HuH-7 (cell line): Measurements from ENCODE around the gene KCTD15.
"Not testable (repeated sequence)": the region's sequence is repeated elsewhere in the genome, so short reads cannot be mapped to it uniquely, and the experiment has no call there.

Source experiments
- DNase-seq: peaks from one replicate; pipeline ENCODE4 v3.0.0; 2011; ENCODE audit warnings: low spot score

The KCTD15 gene

DNA sequence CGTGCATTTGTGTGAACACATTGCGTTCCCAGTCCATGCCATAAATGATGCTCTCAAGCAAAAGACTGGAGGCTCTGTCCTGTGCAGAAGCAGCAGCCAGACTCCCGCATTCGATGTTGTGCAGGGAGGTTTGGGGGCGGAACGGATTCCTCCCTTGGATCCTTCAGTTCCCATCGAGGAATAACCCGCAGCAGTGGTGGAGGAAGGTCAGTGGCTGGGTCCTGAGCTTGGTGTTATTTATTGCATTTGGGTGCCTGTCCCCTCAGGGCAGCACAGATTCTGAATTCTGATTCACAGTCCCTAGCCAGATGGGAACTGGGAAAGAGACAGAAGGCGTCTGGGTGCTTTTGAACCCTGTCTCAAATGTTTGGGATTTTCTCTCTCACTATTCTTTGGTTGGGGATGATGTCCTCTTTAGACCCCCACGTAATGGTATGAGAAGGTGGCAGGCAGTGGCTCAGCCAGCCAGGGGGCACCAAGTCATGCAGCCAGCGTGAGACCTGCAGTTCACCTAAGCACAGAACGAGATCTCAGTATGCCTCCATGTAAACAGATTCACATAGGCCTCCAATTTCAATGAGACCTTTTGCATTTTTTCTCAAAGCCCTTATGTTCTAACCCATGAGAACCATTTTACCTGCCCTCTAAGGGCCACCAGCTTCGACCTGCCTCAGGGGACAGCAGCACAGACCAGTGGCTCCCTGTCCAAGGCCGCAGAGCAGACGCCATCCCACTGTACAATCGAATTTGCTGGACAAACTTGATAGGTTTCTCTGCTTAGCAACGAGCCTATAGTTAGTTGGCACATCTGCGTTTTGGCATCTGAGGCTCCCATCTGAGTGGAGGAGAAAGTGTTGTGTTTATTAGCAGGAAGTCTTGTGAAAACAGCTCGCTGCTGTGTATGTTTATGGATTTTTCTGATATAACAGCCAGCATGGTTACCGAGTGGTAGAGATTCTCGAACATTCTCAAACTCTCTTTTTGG lies 17.8 kb downstream of the KCTD15 start:
- DNase-seq = no peak

DNA sequence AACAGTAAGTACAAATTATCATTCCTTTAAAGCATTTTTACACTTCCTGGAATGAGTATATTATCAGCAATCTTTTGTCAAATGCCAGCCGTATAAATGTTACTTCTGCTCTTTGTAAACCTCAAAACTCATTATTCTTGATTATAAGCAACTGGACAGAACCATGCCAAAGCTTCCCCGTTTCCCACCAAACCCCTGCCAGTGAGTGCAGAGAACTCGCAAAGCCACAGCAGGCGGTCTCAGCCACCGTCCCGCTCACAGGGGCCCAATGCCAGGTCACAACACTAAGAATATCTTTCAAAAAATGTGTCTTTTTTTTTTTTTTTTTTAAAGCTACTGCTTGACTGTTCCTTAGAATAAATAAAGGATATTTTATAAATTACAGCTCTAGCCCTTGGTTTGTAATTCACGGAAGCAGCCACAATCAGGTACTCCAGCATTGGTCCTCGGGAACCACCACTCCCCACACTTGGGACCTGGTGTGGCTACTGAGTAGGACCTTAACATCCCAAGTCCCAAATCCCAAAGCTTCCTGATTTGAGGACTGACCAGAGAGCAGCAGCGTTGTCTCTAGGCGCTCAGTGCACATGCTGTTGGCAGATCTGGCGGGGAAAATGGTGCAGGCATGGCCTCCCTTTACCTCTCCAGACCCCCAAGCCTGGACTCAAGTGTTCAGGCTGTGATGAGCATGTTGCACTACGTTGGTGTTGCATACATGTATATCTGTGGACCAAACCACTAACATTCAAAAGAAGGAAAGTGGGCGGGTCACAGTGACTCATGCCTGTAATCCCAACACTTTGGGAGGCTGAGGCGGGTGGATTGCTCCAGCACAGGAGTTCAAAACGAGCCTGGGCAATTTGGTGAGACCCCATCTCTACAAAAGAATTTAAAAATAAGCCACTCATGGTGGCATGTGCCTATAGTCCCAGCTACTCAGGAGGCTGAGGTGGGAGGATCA lies 19.0 kb downstream of the KCTD15 start:
- DNase-seq = no peak

DNA sequence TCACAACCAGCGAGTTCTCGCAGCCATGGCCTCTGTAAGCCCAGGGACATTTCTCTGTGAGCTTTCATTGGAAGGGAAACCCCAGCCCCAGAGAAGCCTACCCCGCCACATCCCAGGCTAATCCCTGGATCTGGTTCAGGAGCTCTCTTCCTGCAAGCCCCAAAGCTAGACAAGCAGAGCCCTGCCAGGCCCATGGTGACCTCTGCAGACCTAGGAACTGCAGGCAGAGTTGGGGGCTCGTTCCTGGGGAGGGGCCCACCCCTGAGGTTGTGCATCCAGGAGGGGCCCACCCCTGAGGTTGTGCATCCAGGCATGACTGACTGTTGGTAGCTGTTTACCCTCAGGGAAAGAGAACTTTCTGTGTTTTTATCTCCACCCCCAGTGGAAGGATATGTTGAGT lies 21.7 kb downstream of the KCTD15 start:
- no peak for DNase-seq

DNA sequence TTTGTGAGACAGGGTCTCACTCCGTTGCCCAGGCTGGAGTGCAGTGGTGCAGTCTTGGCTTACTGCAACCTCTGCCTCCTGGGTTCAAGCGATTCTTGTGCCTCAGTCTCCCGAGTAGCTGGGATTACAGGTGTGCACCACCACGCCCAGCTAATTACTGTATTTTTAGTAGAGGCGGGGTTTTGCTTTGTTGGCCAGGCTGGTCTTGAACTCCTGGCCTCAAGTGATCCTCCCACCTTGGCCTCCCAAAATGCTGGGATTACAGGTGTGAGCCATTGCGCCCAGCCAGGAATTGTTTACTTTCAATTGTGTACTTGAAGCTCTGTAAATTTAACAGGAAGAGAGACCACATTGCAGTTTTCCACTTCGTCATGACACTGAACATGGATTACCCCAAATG lies 22.4 kb downstream of the KCTD15 start:
- DNase-seq = not testable (repeated sequence)

DNA sequence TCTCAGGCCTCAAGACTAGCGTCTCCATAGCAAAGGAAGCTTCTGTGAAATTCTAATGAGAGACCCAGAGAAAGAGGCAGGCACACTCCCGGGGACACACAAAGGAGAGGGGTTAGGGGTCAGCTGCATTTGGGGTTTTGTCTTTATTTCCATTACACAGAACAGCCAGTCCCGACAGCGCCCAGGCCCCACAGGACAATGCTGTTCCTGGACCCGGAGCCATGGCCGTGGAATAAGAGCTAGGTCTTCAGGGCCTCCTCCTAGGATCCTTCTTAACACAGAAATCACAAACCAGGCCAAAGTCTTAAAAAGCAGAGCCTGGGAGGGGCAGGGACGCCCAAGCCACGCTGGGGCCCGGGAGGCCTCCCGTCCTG lies 22.8 kb downstream of the KCTD15 start:
- no peak for DNase-seq

DNA sequence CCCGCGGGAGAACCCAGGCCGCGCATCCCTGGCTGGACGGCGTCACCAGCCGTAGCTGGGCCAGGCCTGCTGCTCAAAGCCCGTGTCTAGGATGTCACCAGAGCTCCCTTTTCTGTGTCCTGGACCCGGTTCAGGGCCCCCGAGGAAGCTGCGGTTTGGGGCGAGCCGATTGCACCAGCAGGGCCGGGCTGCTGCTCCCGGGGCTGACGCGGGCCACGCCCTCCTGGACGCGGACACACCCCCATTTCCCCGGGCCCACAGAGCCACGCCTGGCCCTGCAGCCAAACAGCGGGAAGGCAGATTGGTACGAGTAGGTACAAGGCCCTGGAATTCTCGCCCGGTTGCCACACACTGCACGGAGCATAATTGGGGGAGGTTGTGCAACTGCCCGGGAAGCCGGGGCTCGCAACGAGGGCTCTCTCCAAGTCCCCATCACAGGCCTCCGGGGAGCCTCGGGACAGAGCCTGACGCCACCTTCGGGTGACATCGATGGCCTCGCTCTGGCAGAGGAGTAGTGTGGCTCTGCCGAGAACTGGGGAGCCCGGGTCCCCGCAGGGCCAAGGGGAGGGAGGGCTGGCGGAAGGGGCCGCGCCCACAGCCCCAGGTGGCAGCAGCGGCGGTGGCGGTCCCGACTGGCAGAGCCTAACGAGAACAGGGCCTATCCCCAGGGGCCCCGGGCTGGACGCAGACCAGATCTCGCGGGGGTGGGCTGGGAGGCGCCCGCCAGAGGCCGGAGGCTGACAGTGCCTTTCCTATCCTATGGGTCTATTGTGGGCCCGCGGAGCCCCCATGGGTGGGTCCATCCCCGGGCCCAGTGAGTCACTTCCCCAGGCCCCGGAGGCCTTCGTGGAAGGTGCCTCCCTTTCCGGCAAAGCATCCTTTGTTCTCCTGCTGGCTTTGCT lies 23.5 kb downstream of the KCTD15 start:
- DNase-seq = peak; percentile 85

DNA sequence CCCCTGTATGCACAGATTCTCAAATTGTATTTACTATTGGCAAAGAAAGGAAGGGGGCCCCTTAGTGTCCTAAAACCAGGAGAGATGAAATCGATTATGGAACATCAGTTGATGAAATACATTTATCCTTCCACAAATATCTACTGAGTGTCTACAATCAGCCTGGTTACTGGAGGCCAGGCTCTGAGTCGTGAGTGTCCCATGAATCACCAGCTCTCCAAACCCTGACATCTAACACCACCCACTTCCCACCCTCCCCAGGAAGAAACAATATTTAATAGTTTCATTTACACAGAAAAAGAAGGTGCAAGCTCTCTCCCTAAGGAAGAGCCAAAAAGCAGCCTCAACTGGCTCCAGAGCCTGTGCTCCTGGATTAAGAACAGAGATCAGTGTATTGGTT lies 25.2 kb downstream of the KCTD15 start:
- DNase-seq = no peak

DNA sequence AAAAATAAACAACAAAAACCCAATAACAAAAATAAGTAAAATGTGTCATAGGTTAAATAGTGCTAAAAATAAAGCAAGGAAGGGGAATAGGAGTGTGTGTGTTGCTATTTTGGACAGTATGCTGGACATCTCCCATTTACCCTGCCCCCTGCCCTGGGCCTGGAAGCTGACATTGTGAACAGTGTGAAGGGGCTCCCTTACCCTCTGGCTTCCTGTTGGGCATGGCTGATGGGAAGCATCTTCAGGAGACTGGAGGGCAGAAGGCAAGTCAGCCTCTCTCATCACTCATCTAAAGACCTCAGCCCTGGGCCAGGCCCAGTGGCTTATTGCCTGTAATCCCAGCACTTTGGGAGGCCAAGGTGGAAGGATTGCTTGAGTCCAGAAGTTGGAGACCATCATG lies 26.7 kb downstream of the KCTD15 start:
- DNase-seq = no peak

DNA sequence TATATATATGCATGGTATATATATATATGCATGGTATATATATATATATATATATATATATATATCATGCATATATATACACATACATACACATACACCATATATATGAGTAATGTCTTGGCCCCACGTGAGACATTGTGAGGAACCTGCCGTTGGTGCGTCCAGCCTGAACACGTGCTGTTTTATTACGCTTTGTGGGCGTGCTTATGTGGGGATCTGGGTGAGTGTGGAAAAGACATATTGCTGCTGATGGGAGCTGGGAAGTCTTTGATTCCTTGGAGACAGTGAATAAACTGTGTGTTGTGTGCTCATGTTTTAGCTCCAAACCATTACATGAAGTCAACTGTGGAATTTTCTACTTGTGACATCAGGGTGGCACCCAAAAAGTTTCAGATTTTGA lies 28.9 kb downstream of the KCTD15 start:
- no peak for DNase-seq

DNA sequence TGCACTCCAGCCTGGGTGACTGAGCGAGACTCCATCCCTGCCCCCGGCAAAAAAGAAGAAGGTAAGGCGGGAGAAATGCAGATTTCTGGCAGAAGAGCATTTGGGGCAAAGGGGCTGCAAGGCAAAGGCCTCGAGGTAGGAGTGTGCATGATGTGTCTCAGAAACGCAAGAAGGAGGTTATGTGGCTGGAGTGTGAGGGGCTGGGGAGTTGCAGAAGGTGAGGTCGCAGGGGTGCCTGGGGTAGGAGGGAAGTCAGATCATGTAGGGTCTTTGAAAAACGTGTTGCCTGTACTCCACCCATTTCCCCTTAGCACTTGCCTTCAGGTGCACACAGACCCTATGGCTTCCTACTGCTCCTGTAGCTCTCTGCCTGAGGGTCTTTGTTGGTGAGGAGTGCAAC lies 29.9 kb downstream of the KCTD15 start:
- no peak for DNase-seq

DNA sequence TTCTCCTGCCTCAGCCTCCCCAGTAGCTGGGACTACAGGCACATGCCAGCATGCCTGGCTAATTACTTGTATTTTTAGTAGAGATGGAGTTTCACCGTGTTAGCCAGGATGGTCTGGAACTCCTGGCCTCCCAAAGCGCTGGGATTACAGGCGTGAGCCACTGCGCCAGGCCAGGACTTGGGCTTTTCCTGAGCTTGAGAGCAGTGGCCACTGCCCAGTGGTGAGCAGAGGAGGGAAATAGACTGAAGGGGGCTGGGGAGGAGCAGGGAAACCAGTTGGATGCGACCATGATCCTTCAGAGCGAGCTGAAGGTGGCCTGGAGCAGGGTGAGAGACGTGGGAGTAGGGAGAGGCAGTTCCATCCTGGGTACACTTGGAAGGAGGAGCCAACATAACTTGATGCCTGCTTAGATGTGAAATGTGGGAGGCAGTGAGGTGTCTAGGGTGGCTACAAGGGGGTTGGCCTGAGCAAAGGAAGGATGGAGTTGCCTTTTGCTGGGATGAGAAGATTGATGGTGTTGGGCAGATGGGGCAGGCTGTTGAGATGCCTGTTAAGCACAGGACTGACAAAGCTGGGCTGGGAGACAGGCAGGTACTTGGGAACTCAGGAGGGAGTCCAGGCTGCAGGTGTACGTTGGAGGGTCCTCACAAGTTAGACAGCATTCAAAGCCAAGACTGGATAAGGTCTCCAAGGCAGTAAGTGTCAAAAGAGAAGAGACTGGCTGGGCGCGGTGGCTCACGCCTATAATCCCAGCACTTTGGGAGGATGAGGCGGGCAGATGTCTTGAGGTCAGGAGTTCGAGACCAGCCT lies 31.8 kb downstream of the KCTD15 start:
- no peak for DNase-seq

DNA sequence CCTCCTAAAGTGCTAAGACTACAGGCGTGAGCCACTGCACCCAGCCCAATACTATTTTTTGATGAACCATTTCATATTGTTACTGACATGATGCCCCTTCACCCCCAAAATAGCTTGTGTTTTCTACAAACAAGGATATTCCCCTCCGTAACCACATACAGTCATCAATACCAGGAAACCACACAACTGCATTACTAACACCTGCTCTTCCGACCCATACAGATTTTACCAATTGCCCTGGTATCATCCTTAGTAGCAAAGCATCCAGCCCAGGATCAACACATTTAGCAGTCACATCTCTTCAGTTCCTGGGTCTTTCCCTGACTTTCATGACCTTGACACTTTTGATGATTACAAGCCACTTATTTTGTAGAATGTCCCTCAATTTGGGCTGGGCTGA lies 33.6 kb downstream of the KCTD15 start:
- no peak for DNase-seq

DNA sequence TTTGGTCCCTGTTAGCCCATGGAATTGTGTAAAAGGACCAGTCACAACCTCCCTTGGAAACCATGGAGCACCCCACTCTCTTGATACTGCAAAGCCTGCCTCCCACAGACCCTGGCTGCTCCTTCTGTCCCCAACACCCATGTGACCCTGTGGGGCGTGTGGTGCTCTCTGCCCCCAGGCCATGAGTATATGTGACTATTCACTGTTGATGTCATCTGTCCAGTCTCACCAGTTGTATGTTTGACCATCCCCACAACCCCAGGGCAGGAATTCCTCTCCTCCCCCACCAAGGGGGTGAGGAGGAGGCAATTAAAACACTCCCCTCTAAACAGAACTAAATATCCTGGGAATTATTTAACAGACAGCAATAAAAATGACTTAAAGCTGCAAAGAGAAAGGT lies 35.2 kb downstream of the KCTD15 start:
- no peak for DNase-seq

DNA sequence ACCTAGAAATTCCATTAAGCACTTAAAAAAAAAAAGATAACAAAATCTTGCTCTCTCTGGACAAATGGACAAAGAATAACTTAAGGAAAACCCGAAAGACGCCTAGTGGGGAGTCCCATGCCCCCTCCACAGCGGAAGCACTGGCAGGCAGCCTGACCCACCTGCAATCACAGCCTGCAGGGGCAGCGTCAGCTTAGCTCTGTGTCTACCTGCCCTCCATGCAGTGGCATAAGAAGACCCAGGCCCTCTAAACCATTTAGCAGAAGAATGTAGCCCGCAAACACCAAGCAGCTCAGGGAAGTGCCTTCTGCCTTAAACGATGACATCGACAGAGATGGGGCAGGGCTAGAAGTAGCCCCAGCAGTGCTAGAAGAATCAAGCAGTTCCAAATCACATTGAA lies 36.0 kb downstream of the KCTD15 start:
- no peak for DNase-seq

DNA sequence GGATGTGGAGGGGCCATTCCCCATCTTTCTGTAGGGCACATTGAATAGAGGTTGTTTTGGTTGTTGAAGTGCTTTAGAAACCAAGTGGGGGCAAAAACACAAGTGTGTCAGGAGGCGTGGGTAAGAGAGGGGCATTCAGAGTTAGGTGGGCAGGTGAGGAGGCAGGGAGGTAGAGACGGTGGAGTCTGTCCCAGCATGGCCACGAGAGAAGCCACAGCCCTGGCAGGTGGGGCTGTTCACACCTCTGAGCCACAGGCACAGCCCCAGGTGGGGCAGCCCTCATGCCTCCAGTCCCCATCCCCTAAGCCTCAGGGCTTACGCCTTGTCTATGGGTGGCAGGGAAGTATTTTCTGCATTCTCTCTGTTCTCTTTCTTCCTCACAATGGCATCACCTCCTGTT lies 43.7 kb downstream of the KCTD15 start:
- DNase-seq = no peak

DNA sequence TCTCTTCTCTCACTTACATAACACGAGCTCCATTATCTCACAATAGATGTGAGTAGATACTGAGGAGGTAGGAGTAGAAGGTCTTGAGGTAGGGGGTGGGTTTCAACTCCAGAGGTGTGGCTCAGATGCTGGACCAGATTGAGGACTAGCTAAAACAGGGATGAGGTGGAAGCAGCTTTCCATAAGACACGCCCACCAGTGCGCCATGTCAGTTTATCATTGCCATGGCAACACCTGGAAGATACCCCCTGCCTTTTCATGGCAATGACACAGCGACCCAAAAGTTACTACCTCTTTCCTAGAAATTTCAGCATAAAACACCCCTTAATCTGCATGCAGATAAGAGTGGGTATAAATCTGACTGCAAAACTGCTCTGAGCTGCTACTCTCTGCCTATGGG lies 44.1 kb downstream of the KCTD15 start:
- no peak for DNase-seq

DNA sequence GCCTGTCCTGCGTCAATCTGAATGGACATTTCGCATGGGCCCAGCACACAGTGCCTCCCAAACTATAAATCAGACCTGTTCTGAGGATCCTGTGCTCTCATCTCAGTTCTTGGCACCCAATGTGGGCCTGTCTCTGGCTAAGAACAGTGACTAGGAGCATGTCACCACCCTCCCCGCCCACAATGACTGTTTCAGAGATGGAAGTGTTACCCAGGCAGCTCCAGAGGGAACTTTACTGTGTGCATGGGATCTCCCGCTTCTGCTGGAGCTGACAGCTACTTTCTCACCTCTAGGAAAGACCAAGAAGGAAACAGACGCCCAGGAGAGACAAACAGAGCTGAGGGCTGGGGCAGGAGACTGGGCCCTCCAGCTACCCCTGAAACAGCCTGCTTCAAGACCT lies 45.0 kb downstream of the KCTD15 start:
- DNase-seq = no peak

DNA sequence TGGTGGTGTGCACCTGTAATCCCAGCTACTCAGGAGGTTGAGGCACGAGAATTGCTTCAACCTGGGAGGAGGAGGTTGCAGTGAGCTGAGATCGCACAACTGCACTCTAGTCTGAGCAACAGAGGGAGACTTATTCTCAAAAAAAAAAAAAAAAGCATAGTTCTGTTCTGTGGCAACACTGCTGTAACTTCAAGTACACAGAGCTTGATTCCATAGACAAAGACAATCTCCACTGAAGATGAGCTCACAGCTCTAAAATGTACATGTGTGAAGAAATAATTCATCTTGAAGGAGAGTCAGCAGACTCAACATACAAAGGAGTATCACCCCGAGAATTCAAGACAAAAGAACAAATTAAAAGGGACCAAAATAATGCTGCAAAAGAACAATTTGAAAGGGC lies 47.8 kb downstream of the KCTD15 start:
- no peak for DNase-seq

DNA sequence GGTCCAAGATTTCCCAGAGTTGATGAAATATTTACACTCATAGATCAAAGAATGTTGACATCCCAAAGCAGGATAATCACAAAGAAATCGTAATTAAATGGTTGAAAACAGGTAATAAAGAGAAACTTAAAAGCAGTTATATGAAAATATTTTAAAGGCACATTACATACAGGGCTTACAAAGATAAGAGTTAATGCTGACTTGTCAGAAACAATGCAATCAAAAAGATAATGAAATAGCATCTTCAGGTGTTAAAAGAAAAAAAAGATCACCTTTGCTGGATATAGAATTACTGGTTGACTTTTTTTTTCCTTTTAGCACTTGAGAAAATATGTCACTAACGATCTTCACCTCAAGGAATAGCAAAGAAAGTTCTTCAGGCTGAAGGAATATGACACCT lies 48.8 kb downstream of the KCTD15 start:
- DNase-seq = no peak

DNA sequence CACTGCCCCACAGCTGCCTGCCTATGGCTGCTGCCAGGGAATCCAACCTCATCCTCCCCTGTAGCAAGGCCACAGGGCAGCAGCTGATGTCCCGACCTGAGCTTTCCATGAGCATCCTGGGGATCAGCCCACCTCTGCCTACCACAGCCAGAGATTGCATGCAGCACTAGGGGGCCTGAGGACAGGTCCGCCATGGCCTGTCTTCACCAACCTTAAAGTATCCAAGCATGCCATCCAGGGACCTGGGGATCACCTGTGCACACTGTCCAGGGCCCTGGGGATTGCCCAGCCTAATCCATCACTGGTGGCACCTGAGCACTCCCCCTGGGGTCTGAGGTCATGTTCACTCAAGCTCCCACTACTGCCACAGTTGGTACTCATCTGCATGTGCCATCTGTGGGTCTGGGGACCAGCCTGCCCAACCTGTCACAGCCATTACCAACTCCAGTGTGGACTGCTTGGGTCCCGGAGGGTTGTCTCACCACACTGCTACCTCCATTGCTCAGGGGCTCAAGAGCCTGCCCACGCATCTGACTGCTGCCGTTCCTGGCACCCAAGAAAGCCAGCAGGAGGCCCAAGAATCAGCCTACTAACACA lies 53.0 kb downstream of the KCTD15 start:
- DNase-seq = no peak

DNA sequence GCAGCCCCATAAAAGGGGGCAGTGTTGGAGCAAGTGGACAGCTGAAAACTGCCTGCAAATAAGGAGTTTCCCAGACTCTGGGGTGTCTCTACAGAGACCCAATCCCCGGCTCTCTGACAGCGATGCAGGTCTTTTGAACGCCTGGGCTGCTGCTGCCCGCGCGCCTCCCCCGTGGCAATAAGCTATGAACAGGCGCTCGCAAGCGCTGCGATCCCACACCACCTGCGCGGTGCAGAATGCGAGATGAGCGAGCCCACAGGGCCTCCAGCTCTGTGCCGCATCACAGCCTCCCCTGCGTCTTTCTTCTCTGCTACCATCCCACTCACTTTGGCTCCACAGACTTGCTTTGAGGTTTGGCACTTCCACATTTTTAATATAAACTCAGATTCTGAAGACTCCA lies 62.3 kb downstream of the KCTD15 start:
- no peak for DNase-seq
